ENCODE measurements around the gene HIC1.

DNA sequence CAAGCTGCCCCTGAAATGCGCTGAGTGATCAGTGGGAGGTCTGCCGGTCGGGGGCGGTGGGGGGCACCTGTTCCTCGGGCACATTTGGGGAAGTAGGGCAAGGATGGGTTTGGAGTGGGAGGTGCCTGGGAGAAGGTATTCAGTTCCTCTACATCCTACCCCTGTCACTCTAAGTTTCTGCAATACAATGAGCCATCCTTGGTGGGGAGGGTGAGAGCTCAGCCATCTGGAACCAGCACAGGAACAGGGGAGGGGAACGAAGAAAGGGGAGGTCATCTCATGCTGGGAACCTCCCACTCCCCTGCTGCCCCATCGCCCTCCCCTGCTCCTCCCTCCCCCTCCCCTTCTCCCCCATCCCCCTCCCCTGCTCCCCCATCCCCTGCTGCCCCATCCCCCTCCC lies 20.7 kb upstream of the HIC1 start:
- TF ChIP-seq MXI1 (IDR thresholded peaks at IDR 0.05; ENCODE audit: borderline replicate concordance, low read depth, low read length): no peak
- no peak for TF ChIP-seq POLR2A (IDR thresholded peaks at IDR 0.05; ENCODE audit: low read depth, low read length)
